ENCODE data around the gene ARMC9.

The ARMC9 gene

GRCh38 chr2:231243866-231244265 is 45.4 kb downstream of the ARMC9 start:
- TF ChIP-seq CTCF (IDR thresholded peaks at IDR 0.05), result no peak

DNA sequence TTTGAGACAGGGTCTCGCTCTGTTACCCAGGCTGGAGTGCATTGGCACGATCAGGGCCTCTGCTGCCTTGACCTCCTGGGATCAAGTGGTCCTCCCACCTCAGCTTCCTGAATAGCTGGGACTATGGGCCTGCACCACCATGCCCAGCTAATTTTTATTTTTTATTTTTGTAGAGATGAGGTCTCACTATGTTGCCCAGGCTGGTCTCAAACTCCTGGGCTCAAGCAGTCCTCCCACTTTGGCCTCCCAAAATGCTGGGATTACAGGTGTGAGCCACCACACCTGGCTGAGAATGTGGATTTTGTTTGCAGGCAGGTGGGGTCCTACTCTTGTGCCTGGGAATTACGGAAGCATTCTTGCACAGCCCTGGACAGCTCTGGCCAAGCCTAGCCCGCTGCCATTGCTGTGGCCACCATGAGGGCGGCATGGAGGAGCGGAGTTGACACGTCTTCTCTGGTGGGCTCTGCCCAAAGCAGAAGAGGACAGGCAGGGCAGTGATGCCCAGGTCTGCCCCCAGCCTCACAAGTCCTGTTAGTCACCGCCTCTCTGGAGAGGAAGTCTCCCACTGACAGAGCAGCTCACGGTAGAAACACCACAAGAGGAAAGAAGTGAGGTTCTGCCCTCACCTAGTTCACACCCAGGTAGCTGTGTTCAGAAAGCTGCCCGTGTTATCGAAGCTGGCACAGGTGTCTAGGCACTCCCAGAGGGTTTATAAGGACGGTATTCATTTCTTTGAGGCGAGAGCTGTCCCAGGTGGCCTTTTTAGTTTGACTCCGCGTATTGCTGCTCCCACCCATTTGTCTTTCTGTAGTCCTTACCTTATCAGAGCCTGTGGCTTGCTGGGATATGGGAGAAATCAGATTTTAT is 46.2 kb downstream of the ARMC9 start:
- no peak for TF ChIP-seq CTCF (IDR thresholded peaks at IDR 0.05)

DNA sequence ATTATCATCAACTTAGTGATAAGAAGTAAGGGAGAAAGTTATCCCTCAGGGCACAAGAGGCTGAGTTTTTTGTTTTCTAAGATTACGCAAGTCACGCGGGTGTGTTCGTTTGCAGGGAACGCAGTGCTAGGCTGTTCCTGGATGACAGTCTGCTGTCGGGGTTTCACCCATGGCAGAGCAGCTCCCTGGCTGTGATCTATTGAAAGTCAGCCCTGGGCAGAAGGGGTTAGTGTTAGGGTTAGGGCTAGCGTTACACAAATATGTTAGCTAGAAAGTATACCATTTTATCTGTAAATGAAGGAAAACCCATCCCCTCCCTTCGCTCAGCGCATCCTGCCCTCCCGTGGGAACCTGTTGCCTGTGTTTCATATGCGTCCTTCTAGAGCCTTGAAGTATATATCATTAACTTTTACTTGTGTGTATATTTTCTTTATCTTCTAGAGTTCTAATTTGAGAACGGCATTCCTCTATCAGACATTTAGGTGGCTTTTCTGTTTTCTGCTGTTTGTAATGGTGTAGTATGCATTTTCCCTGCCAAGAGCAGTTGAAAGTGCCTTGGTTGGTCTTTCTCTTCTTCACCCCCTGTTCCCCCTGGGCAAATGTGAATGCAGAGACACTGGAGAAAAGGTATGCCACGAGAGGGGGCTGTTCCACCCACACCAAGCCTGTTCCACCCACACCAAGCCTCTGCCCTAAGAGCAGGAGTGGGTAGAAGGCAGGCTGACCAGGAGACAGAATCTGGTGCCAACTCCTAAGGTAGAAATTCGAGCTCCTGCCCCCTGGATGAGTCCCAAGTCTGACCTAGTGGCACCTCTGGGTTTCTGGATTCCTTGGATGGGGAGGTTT is 47.0 kb downstream of the ARMC9 start:
- TF ChIP-seq CTCF (IDR thresholded peaks at IDR 0.05), result no peak; the same call in 1 of the 2 replicates

DNA sequence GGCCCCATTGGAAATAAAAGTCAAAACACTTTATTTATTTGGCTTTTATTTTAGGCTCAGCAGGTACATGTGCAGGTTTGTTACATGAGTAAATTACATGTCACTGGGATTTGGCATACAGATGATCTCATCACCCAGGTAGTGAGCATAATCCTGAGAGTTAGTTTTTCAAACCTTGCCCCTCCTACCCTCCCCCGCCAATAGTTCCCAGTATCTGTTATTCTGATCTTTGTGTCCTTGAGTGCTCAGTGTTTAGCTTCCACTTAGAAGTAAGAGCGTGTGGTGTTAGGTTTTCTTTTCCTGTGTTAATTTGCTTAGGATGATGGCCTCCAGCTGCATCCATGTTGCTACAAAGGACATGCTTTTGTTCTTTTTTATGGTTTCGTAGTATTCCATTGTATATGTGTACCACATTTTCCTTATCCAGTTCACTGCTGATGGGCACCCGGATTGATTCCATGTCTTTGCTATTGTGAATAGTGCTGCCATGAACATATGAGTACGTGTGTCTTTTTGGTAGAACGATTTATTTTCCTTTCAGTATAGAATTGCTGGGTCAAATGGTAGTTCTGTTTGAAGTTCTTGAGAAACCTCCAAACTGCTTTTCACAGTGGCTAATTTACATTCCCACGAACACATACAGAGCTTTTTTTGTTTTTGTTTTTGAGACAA is 47.9 kb downstream of the ARMC9 start:
- TF ChIP-seq CTCF (IDR thresholded peaks at IDR 0.05), result no peak

- no peak for TF ChIP-seq CTCF (IDR thresholded peaks at IDR 0.05)
Measured at GRCh38 chr2:231250146-231250545, 51.7 kb downstream of the ARMC9 start.

- no peak for TF ChIP-seq CTCF (IDR thresholded peaks at IDR 0.05)
Measured at GRCh38 chr2:231250698-231251097, 52.3 kb downstream of the ARMC9 start.

DNA sequence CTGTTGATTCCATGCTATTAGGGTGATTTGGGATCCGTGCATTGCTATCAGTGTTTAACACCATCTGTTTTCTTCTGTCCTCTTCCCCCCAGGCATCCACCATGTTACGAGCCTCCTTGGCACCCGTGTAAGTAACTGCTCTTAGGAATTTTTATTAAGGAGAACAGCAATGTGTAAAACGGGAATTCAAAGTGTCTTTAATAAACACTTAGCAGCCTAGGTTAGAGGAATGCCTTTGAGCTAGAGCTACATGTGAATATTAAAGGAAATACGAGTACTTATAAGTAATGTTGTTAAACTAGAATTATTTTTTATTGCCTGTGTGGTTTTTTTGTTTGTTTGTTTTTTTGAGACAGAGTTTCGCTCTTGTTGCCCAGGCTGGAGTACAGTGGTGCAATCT is 58.1 kb downstream of the ARMC9 start:
- TF ChIP-seq CTCF (IDR thresholded peaks at IDR 0.05), result no peak
